H1 (cell line): ENCODE measurements around the gene NPL. TPM values are rescaled to one million over a fixed set of nuclear protein-coding genes. Genes with fewer than 3 reads are reported as not detected.

Experiments
- CTCF ChIA-PET: fragments of 300-600 bp; sonication (Branson Sonifier 250); formaldehyde crosslinking; loops from one replicate; lab custom pipeline; 2021; ENCODE audit not compliant: partially characterized antibody; lab: Charles Lee
- POLR2A ChIA-PET: fragments of 300-600 bp; sonication (Branson Sonifier 250); formaldehyde crosslinking; loops from one replicate; lab custom pipeline; 2021; ENCODE audit warnings: inconsistent platforms; ENCODE audit not compliant: partially characterized antibody; lab: Charles Lee
- DNase-seq, 2 experiments: peaks; one replicate each; pipeline versions ENCODE4 v3.0.0 to v3.0.0-alpha.2; 2010 to 2022; ENCODE audit warnings: low spot score in 2 of 2, low read depth in 1 of 2, mixed read lengths in 1 of 2
- FAIRE-seq: peaks from 2 replicates; lab custom pipeline; 2011; peaks lifted over from hg19 to GRCh38; lab: Jason Lieb, UNC
- H2AFZ ChIP-seq: 2 replicates; pipeline ENCODE4 v1.8.1; 2012; ENCODE audit warnings: low read length, inconsistent platforms
- H2AK5ac ChIP-seq: 2 replicates; pipeline ENCODE4 v1.6.1; 2013; ENCODE audit warnings: low read depth, low read length
- H2BK120ac ChIP-seq: replicated peaks from 2 replicates; pipeline ENCODE3; 2013; ENCODE audit warnings: low read depth, low read length, inconsistent platforms
- H2BK12ac ChIP-seq: 2 replicates; pipeline ENCODE4 v1.6.1; 2013; ENCODE audit warnings: low read depth, low read length
- H2BK15ac ChIP-seq: 2 replicates; pipeline ENCODE4 v1.6.1; 2013; ENCODE audit warnings: low read length
- H2BK20ac ChIP-seq: 2 replicates; pipeline ENCODE4 v1.6.1; 2013; ENCODE audit warnings: low read length
- H2BK5ac ChIP-seq: 2 replicates; pipeline ENCODE4 v1.6.1; 2013; ENCODE audit warnings: low read depth, low read length
- H3K14ac ChIP-seq: 2 replicates; pipeline ENCODE4 v1.6.1; 2013; ENCODE audit warnings: inconsistent platforms; ENCODE audit not compliant: insufficient read length
- H3K18ac ChIP-seq: 2 replicates; pipeline ENCODE4 v1.6.1; 2013; ENCODE audit warnings: low read length; ENCODE audit errors: extremely low read depth
- H3K23ac ChIP-seq: 2 replicates; pipeline ENCODE4 v1.6.1; 2013; ENCODE audit warnings: inconsistent platforms; ENCODE audit not compliant: insufficient read length
- H3K23me2 ChIP-seq: 2 replicates; pipeline ENCODE4 v1.6.1; 2013; ENCODE audit warnings: low read depth, low read length
- H3K27ac ChIP-seq: 2 replicates; pipeline ENCODE4 v1.6.1; 2011; ENCODE audit warnings: low read depth, low read length, inconsistent platforms
- H3K27me3 ChIP-seq, 4 experiments: replicated peaks in 1 of 4; 1 replicate in 1 of 4; 2 replicates in 3 of 4; pipeline versions ENCODE4 v1.6.1 to v1.8.1; 2011 to 2013; ENCODE audit warnings: low read length in 3 of 4, mild to moderate bottlenecking in 3 of 4, inconsistent platforms in 2 of 4, mixed read lengths in 2 of 4, moderate library complexity in 1 of 4; ENCODE audit not compliant: control insufficient read depth in 3 of 4, insufficient read depth in 3 of 4; ENCODE audit errors: extremely low read depth in 1 of 4
- H3K36me3 ChIP-seq, 4 experiments: 2 replicates each; pipeline versions ENCODE4 v1.6.1 to v1.8.1; 2011 to 2013; ENCODE audit warnings: mild to moderate bottlenecking in 4 of 4, low read length in 3 of 4, moderate library complexity in 2 of 4, control low read depth in 1 of 4, inconsistent platforms in 1 of 4; ENCODE audit not compliant: insufficient read depth in 4 of 4, control insufficient read depth in 2 of 4
- H3K4ac ChIP-seq: replicated peaks from 2 replicates; pipeline ENCODE3; 2013; ENCODE audit warnings: low read length, low read depth, mixed read lengths, inconsistent platforms; ENCODE audit not compliant: insufficient read length
- H3K4me1 ChIP-seq, 4 experiments: replicated peaks in 1 of 4; 1 replicate in 1 of 4; 2 replicates in 3 of 4; pipeline versions ENCODE4 v1.6.1 to v1.8.1; 2011 to 2013; ENCODE audit warnings: low read length in 3 of 4, inconsistent platforms in 2 of 4, mixed read lengths in 1 of 4; ENCODE audit not compliant: insufficient read depth in 4 of 4, control insufficient read depth in 3 of 4
- H3K4me2 ChIP-seq, 2 experiments: 2 replicates each; pipeline versions ENCODE4 v1.6.1 to v1.8.1; 2011 to 2013; ENCODE audit warnings: low read depth in 2 of 2, low read length in 2 of 2, control low read depth in 1 of 2, inconsistent platforms in 1 of 2, mild to moderate bottlenecking in 1 of 2; ENCODE audit not compliant: insufficient read depth in 1 of 2
- H3K4me3 ChIP-seq, 4 experiments: fragments of 200-600, 300-600 bp in 1 of 4; sonication (generic), shearing (Covaris generic), sonication (Bioruptor Twin) in 1 of 4; 2 replicates each; pipeline versions ENCODE4 v1.5.1 to v1.8.1; 2011 to 2016; ENCODE audit warnings: low read length in 4 of 4, low read depth in 3 of 4, control low read depth in 2 of 4, inconsistent platforms in 2 of 4, mild to moderate bottlenecking in 2 of 4, mixed read lengths in 1 of 4, moderate library complexity in 1 of 4; ENCODE audit not compliant: insufficient read depth in 2 of 4; ENCODE audit errors: extremely low read depth in 1 of 4
- H3K56ac ChIP-seq: replicated peaks from 2 replicates; pipeline ENCODE3; 2013; ENCODE audit warnings: low read depth, mild to moderate bottlenecking, mixed read lengths, low read length, inconsistent platforms; ENCODE audit not compliant: insufficient read length
- H3K79me1 ChIP-seq: 2 replicates; pipeline ENCODE4 v1.6.1; 2013; ENCODE audit warnings: low read depth, low read length, control low read depth
- H3K79me2 ChIP-seq, 2 experiments: 2 replicates each; pipeline versions ENCODE4 v1.6.1 to v1.8.1; 2012 to 2013; ENCODE audit warnings: low read length in 2 of 2, mild to moderate bottlenecking in 2 of 2, inconsistent platforms in 1 of 2; ENCODE audit not compliant: insufficient read depth in 2 of 2, control insufficient read depth in 1 of 2
- H3K9ac ChIP-seq, 4 experiments: replicated peaks in 1 of 4; 1 replicate in 1 of 4; 2 replicates in 3 of 4; pipeline versions ENCODE4 v1.6.1 to v1.8.1; 2011 to 2013; ENCODE audit warnings: low read depth in 3 of 4, low read length in 3 of 4, control low read depth in 2 of 4, mild to moderate bottlenecking in 2 of 4, moderate library complexity in 2 of 4, inconsistent platforms in 1 of 4; ENCODE audit errors: extremely low read depth in 1 of 4
- H3K9me3 ChIP-seq, 2 experiments: 2 replicates each; pipeline versions ENCODE4 v1.6.1 to v1.8.1; 2012 to 2013; ENCODE audit warnings: mild to moderate bottlenecking in 2 of 2, moderate library complexity in 2 of 2, control low read depth in 1 of 2, inconsistent platforms in 1 of 2, low read depth in 1 of 2, low read length in 1 of 2, mixed read lengths in 1 of 2; ENCODE audit not compliant: insufficient read depth in 2 of 2
- H4K20me1 ChIP-seq, 2 experiments: replicated peaks in 1 of 2; 2 replicates each; pipeline versions ENCODE3 to v1.8.1; 2011 to 2013; ENCODE audit warnings: inconsistent platforms in 2 of 2, low read length in 2 of 2, mild to moderate bottlenecking in 1 of 2; ENCODE audit not compliant: insufficient read depth in 2 of 2, control insufficient read depth in 1 of 2
- H4K5ac ChIP-seq: 2 replicates; pipeline ENCODE4 v1.6.1; 2013; ENCODE audit warnings: low read length, low read depth, mixed read lengths, inconsistent platforms; ENCODE audit not compliant: insufficient read length
- H4K8ac ChIP-seq: 2 replicates; pipeline ENCODE4 v1.8.0; 2013; ENCODE audit warnings: mild to moderate bottlenecking, moderate library complexity, low read length, inconsistent platforms; ENCODE audit not compliant: insufficient read depth; ENCODE audit errors: extremely low read depth
- H4K91ac ChIP-seq: replicated peaks from 2 replicates; pipeline ENCODE3; 2013; ENCODE audit warnings: low read length, mixed read lengths, inconsistent platforms; ENCODE audit not compliant: insufficient read length
- BRCA1 ChIP-seq: IDR thresholded peaks from 2 replicates; pipeline ENCODE4 v1.6.1; 2012; ENCODE audit warnings: low read depth, low read length, improper control_type of control experiment
- HDAC6 ChIP-seq: IDR thresholded peaks from one replicate; pipeline ENCODE4 v1.7.1; 2012; ENCODE audit warnings: low read depth, mild to moderate bottlenecking, inconsistent platforms, low read length, moderate library complexity
- KDM4A ChIP-seq: IDR thresholded peaks from one replicate; pipeline ENCODE4 v1.7.1; 2012; ENCODE audit warnings: low read depth, mild to moderate bottlenecking, moderate library complexity, low read length, inconsistent platforms; ENCODE audit not compliant: severe bottlenecking
- POLR2A ChIP-seq, 2 experiments: IDR thresholded peaks; 1 replicate in 1 of 2; 2 replicates in 1 of 2; pipeline ENCODE4 v1.6.1; 2011; ENCODE audit warnings: low read depth in 2 of 2, low read length in 2 of 2, mild to moderate bottlenecking in 2 of 2; ENCODE audit errors: control extremely low read depth in 1 of 2
- SP2 ChIP-seq: IDR thresholded peaks from 2 replicates; pipeline ENCODE4 v1.6.1; 2012; ENCODE audit warnings: mild to moderate bottlenecking, low read length, inconsistent platforms
- SRF ChIP-seq: IDR thresholded peaks from 2 replicates; pipeline ENCODE4 v1.6.1; 2011; ENCODE audit warnings: mild to moderate bottlenecking, low read depth, low read length, moderate library complexity
- SUZ12 ChIP-seq: fragments of 200-600 bp; sonication (generic); IDR thresholded peaks from 2 replicates; pipeline ENCODE4 v1.6.1; 2012; ENCODE audit warnings: mild to moderate bottlenecking, inconsistent platforms, low read length, moderate library complexity, mixed read lengths
- TBP ChIP-seq: IDR thresholded peaks from 2 replicates; pipeline ENCODE4 v1.6.1; 2011; ENCODE audit warnings: low read depth, low read length, improper control_type of control experiment
- TEAD4 ChIP-seq: IDR thresholded peaks from 2 replicates; pipeline ENCODE4 v1.6.1; 2012; ENCODE audit warnings: low read depth, low read length, inconsistent platforms, mixed read lengths
- WGBS, 2 experiments: shearing (Covaris generic) in 1 of 2; methylation state at CpG; one replicate each; pipeline versions ENCODE4 v1.1.6 to v1.1.7; 2013 to 2015; ENCODE audit warnings: low lambda C conversion rate in 2 of 2, mixed read lengths in 2 of 2, inconsistent platforms in 1 of 2, low coverage in 1 of 2, missing lambda C conversion rate in 1 of 2; ENCODE audit not compliant: insufficient replicate concordance in 2 of 2, insufficient coverage in 1 of 2, insufficient read length in 1 of 2; ENCODE audit errors: extremely low coverage in 1 of 2, missing lambda C conversion rate in 1 of 2; 5-methylcytosine and 5-hydroxymethylcytosine counted together
- polyA plus RNA-seq, 7 experiments: library from polyadenylated mRNA; depleted of rRNA in 3 of 7; stranded (reverse) in 5 of 7; unstranded in 2 of 7; fragments of >200 nt in 5 of 7; fragments of 200-250 nt in 2 of 7; gene quantifications; 1 replicate in 5 of 7; 2 replicates in 1 of 7; 4 replicates in 1 of 7; pipeline versions ENCODE4 v1.2.1 to v1.2.3, GENCODE V29; 2011 to 2013; ENCODE audit warnings: missing spikeins in 2 of 7, mixed read lengths in 2 of 7
- total RNA-seq: library from RNA; stranded (reverse); fragmentation: NEBNext Ultra II Directional; extraction: Animal tissue kit (Norgen Biotek cat#: 25700); gene quantifications from 2 replicates; pipeline ENCODE4 v1.2.1, GENCODE V29; 2021
- TF ChIP-seq, protein P1 (sequence below), 3 experiments: IDR thresholded peaks; 1 replicate in 2 of 3; 2 replicates in 1 of 3; pipeline versions ENCODE4 v1.5.1 to v1.6.1; 2011; ENCODE audit warnings: low read length in 3 of 3, mild to moderate bottlenecking in 3 of 3, inconsistent platforms in 2 of 3, low read depth in 1 of 3, moderate library complexity in 1 of 3; ENCODE audit not compliant: insufficient read depth in 1 of 3; ENCODE audit errors: control extremely low read depth in 1 of 3

The NPL gene
- total and polyA plus RNA-seq, 2 of the 8 experiments (the other 6 are each of a cell fraction or from before 2014, with no cell fraction given) = 2.2 to 4.4 TPM

- Histone ChIP-seq H3K9ac (no peak overlapping the region), H4K5ac (no peak overlapping the region), H3K23ac (no peak overlapping the region), H2AK5ac (no peak overlapping the region), H2BK120ac (no peak overlapping the region), H3K23me2 (no peaks in the 10 kb centered on the region; the same call in 1 of the 2 replicates), H3K18ac (no peak overlapping the region), H4K20me1 (no peaks in the 10 kb centered on the region)
- no peak for FAIRE-seq
- WGBS, 2 experiments = 85% methylated on average over 2 of the region's 2 CpGs; no CpG with 5 or more reads in 1 of the 2 experiments
- no peak for TF ChIP-seq HDAC6
- TF ChIP-seq, protein P1, sequence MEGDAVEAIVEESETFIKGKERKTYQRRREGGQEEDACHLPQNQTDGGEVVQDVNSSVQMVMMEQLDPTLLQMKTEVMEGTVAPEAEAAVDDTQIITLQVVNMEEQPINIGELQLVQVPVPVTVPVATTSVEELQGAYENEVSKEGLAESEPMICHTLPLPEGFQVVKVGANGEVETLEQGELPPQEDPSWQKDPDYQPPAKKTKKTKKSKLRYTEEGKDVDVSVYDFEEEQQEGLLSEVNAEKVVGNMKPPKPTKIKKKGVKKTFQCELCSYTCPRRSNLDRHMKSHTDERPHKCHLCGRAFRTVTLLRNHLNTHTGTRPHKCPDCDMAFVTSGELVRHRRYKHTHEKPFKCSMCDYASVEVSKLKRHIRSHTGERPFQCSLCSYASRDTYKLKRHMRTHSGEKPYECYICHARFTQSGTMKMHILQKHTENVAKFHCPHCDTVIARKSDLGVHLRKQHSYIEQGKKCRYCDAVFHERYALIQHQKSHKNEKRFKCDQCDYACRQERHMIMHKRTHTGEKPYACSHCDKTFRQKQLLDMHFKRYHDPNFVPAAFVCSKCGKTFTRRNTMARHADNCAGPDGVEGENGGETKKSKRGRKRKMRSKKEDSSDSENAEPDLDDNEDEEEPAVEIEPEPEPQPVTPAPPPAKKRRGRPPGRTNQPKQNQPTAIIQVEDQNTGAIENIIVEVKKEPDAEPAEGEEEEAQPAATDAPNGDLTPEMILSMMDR (IDR thresholded peaks at IDR 0.05; ENCODE audit: control extremely low read depth in 1 of 3, insufficient read depth in 1 of 3, low read depth in 1 of 3, low read length in 3 of 3) = no peak
- no peak for TF ChIP-seq BRCA1
- TF ChIP-seq SUZ12 = no peak
- TF ChIP-seq SRF = no peak
- TF ChIP-seq KDM4A = no peak
- TF ChIP-seq POLR2A (IDR thresholded peaks at IDR 0.05; ENCODE audit: control extremely low read depth in 1 of 2, low read depth in 2 of 2, low read length in 2 of 2) = no peak
- no peak for TF ChIP-seq TBP
- no peak for TF ChIP-seq TEAD4
- TF ChIP-seq SP2 = no peak
- TF ChIP-seq, all 59 proteins: peak for 0
- H3K14ac ChIP-seq = no peak overlapping the region
- H3K4ac ChIP-seq = no peak overlapping the region
- no peak overlapping the region for H3K4me3 ChIP-seq
- H2BK12ac ChIP-seq = no peak overlapping the region
- no peaks in the 10 kb centered on the region for H3K36me3 ChIP-seq
- H3K56ac ChIP-seq = no peak overlapping the region
- H3K9me3 ChIP-seq = no peaks in the 10 kb centered on the region
- H2BK5ac ChIP-seq = no peak overlapping the region
- H4K91ac ChIP-seq = no peak overlapping the region
- H3K4me2 ChIP-seq = no peak overlapping the region
- H4K8ac ChIP-seq = no peak overlapping the region
- CTCF ChIA-PET = interaction anchor here (0.7 to 6.3 kb wide), 8 partner anchors 16 to 173 kb away, joined by 3 to 77 read pairs (median 3); no protein-coding TSS in a partner anchor
- peaks cover 0 to 1% (median 0%) of the 10 kb centered on the region in 4 experiments; a peak in 1 of 7 replicates for H3K27me3 ChIP-seq
- peaks cover 0 to 8% (median 4%) of the 10 kb centered on the region in 4 experiments; a peak in 4 of 7 replicates for H3K4me1 ChIP-seq
- DNase-seq = no peak
- H3K79me2 ChIP-seq = no peaks in the 10 kb centered on the region
- no peak overlapping the region for H2BK20ac ChIP-seq
- H2BK15ac ChIP-seq = no peak overlapping the region
- H3K79me1 ChIP-seq = no peaks in the 10 kb centered on the region
- H2AFZ ChIP-seq = no peak overlapping the region
- POLR2A ChIA-PET = interaction anchor here (0.9 kb wide), 1 partner anchor 180 kb away, joined by 3 read pairs; the partner anchor contains the start of gene RNASEL
- no peak overlapping the region for H3K27ac ChIP-seq
Measured at GRCh38 chr1:182768963-182769362, 20.6 kb upstream of the NPL start.
